HAP-1 (cell line): ENCODE data around the gene NT5C2.
"Not testable (repeated sequence)": the region's sequence is repeated elsewhere in the genome, so short reads cannot be mapped to it uniquely, and the experiment has no call there.

Source experiments
- DNase-seq, 2 experiments: peaks; one replicate each; pipeline ENCODE4 v3.0.0-alpha.2; 2016 to 2020; ENCODE audit warnings: low spot score in 2 of 2
- H3K27me3 ChIP-seq: fragments of 250-450 bp; sonication (Bioruptor Pico); 2 replicates; pipeline ENCODE4 v1.5.1; 2020; ENCODE audit warnings: low read depth, mild to moderate bottlenecking, moderate library complexity
- H3K36me3 ChIP-seq: fragments of 250-450 bp; sonication (Bioruptor Pico); replicated peaks from 2 replicates; pipeline ENCODE4 v1.5.1; 2020; ENCODE audit warnings: mild to moderate bottlenecking
- H3K4me1 ChIP-seq: fragments of 250-450 bp; sonication (Bioruptor Pico); 2 replicates; pipeline ENCODE4 v1.5.1; 2020; ENCODE audit warnings: mild to moderate bottlenecking
- H3K4me3 ChIP-seq: fragments of 250-450 bp; sonication (Bioruptor Pico); 2 replicates; pipeline ENCODE4 v1.5.1; 2020; ENCODE audit warnings: mild to moderate bottlenecking, moderate library complexity
- H3K9me3 ChIP-seq: fragments of 250-450 bp; sonication (Bioruptor Pico); 2 replicates; pipeline ENCODE4 v1.5.1; 2020; ENCODE audit warnings: mild to moderate bottlenecking, moderate library complexity
- in situ Hi-C: fragments of 300-500 bp; cut with MboI; formaldehyde crosslinking; loops from 3 replicates; pipeline ENCODE4 v1.14.3; 2020; ENCODE audit warnings: low sequenced_read_pairs, inconsistent platforms, mixed read lengths

The NT5C2 gene

GRCh38 chr10:103192451-103193106, 493 bp downstream of the NT5C2 start:
- in situ Hi-C loops, result no loop called here
- DNase-seq, result peak; percentile 71 to 85
- peak overlapping the region; percentile 76 for H3K4me3 ChIP-seq
- H3K9me3 ChIP-seq, result no peaks in the 10 kb centered on the region
- H3K36me3 ChIP-seq, result peaks cover 3% of the 10 kb centered on the region; the same call in 1 of the 2 replicates
- no peaks in the 10 kb centered on the region for H3K27me3 ChIP-seq
- H3K4me1 ChIP-seq, result peaks cover 30% of the 10 kb centered on the region

- no peak for DNase-seq
- Histone ChIP-seq H3K4me1 (peaks cover 30% of the 10 kb centered on the region), H3K4me3 (peak overlapping the region; percentile 76), H3K36me3 (peaks cover 3% of the 10 kb centered on the region; the same call in 1 of the 2 replicates), H3K27me3 (no peaks in the 10 kb centered on the region), H3K9me3 (no peaks in the 10 kb centered on the region)
- in situ Hi-C loops, result no loop called here
Observed at GRCh38 chr10:103192089-103192450, 1.0 kb downstream of the NT5C2 start.

GRCh38 chr10:103191198-103191597, 1.9 kb downstream of the NT5C2 start:
- DNase-seq, in situ Hi-C loops, H3K27me3 ChIP-seq, H3K9me3 ChIP-seq, H3K36me3 ChIP-seq: not testable (repeated sequence)
- Histone ChIP-seq H3K4me1 (peaks cover 31% of the 10 kb centered on the region), H3K4me3 (peak overlapping the region; percentile 76)

GRCh38 chr10:103188853-103189252, 4.2 kb downstream of the NT5C2 start:
- no peaks in the 10 kb centered on the region for H3K9me3 ChIP-seq
- H3K36me3 ChIP-seq, result peaks cover 3% of the 10 kb centered on the region; the same call in 1 of the 2 replicates
- peaks cover 43% of the 10 kb centered on the region for H3K4me1 ChIP-seq
- peak in 1 of 2 experiments; percentile 32 for DNase-seq
- in situ Hi-C loops, result no loop called here
- no peaks in the 10 kb centered on the region for H3K27me3 ChIP-seq
- H3K4me3 ChIP-seq, result no peak overlapping the region

- no peak for DNase-seq
- Histone ChIP-seq H3K4me3 (no peak overlapping the region), H3K36me3 (no peaks in the 10 kb centered on the region; the same call in none of the 2 replicates), H3K4me1 (peaks cover 28% of the 10 kb centered on the region), H3K27me3 (no peaks in the 10 kb centered on the region), H3K9me3 (no peaks in the 10 kb centered on the region)
- in situ Hi-C loops, result no loop called here
Observed at GRCh38 chr10:103186128-103186527, 6.9 kb downstream of the NT5C2 start.

- in situ Hi-C loops, result no loop called here
- H3K4me1 ChIP-seq, result peaks cover 24% of the 10 kb centered on the region
- peaks cover 4% of the 10 kb centered on the region for H3K36me3 ChIP-seq
- no peaks in the 10 kb centered on the region for H3K9me3 ChIP-seq
- no peak overlapping the region for H3K4me3 ChIP-seq
- DNase-seq, result no peak
- H3K27me3 ChIP-seq, result no peaks in the 10 kb centered on the region
Observed at GRCh38 chr10:103184615-103185014, 8.5 kb downstream of the NT5C2 start.

GRCh38 chr10:103183991-103184451, 9.1 kb downstream of the NT5C2 start:
- peaks cover 21% of the 10 kb centered on the region for H3K4me1 ChIP-seq
- peak in 1 of 2 experiments; percentile 18 for DNase-seq
- H3K9me3 ChIP-seq, H3K4me3 ChIP-seq, H3K27me3 ChIP-seq, in situ Hi-C loops, H3K36me3 ChIP-seq: not testable (repeated sequence)

GRCh38 chr10:103181244-103181643, 11.8 kb downstream of the NT5C2 start:
- Histone ChIP-seq H3K27me3 (no peaks in the 10 kb centered on the region), H3K36me3 (peaks cover 7% of the 10 kb centered on the region), H3K9me3 (no peaks in the 10 kb centered on the region), H3K4me1 (peaks cover 15% of the 10 kb centered on the region), H3K4me3 (no peak overlapping the region)
- in situ Hi-C loops, result no loop called here
- no peak for DNase-seq

GRCh38 chr10:103180491-103180890, 12.6 kb downstream of the NT5C2 start:
- no peak for DNase-seq
- H3K9me3 ChIP-seq, result no peaks in the 10 kb centered on the region
- H3K27me3 ChIP-seq, result no peaks in the 10 kb centered on the region
- in situ Hi-C loops, result no loop called here
- no peak overlapping the region for H3K4me3 ChIP-seq
- H3K36me3 ChIP-seq, result peaks cover 7% of the 10 kb centered on the region
- H3K4me1 ChIP-seq, result peaks cover 11% of the 10 kb centered on the region

- Histone ChIP-seq H3K4me3 (no peak overlapping the region), H3K4me1 (no peaks in the 10 kb centered on the region), H3K9me3 (no peaks in the 10 kb centered on the region), H3K27me3 (no peaks in the 10 kb centered on the region), H3K36me3 (peaks cover 30% of the 10 kb centered on the region)
- in situ Hi-C loops, result no loop called here
- no peak for DNase-seq
Observed at GRCh38 chr10:103177123-103177522, 15.9 kb downstream of the NT5C2 start.

- no peak overlapping the region for H3K4me3 ChIP-seq
- no peak for DNase-seq
- H3K36me3 ChIP-seq, result peaks cover 38% of the 10 kb centered on the region
- H3K27me3 ChIP-seq, result no peaks in the 10 kb centered on the region
- in situ Hi-C loops, result no loop called here
- no peaks in the 10 kb centered on the region for H3K4me1 ChIP-seq
- H3K9me3 ChIP-seq, result no peaks in the 10 kb centered on the region
Observed at GRCh38 chr10:103175580-103176285, 17.3 kb downstream of the NT5C2 start.

- H3K36me3 ChIP-seq, result peaks cover 35% of the 10 kb centered on the region
- H3K9me3 ChIP-seq, H3K27me3 ChIP-seq, DNase-seq, H3K4me1 ChIP-seq, H3K4me3 ChIP-seq, in situ Hi-C loops: not testable (repeated sequence)
Observed at GRCh38 chr10:103174324-103174723, 18.7 kb downstream of the NT5C2 start.

GRCh38 chr10:103171278-103171677, 21.8 kb downstream of the NT5C2 start:
- in situ Hi-C loops, result no loop called here
- H3K36me3 ChIP-seq, result peaks cover 35% of the 10 kb centered on the region

GRCh38 chr10:103168438-103168837, 24.6 kb downstream of the NT5C2 start:
- Histone ChIP-seq H3K36me3 (peaks cover 21% of the 10 kb centered on the region), H3K9me3 (no peaks in the 10 kb centered on the region), H3K27me3 (no peaks in the 10 kb centered on the region), H3K4me3 (no peak overlapping the region), H3K4me1 (no peaks in the 10 kb centered on the region)
- DNase-seq, result no peak
- in situ Hi-C loops, result no loop called here

More at GRCh38 chr10:103171278-103171677, 21.8 kb downstream of the NT5C2 start:
- H3K27me3 ChIP-seq, result no peaks in the 10 kb centered on the region
- no peak overlapping the region for H3K4me3 ChIP-seq
- no peaks in the 10 kb centered on the region for H3K4me1 ChIP-seq
- H3K9me3 ChIP-seq, result no peaks in the 10 kb centered on the region
- no peak for DNase-seq
